IPS DF 4.7 (cell line): ENCODE results near the gene CWC22.
"Not testable (repeated sequence)": the region's sequence is repeated elsewhere in the genome, so short reads cannot be mapped to it uniquely, and the experiment has no call there.

Experiments used
- DNase-seq: peaks from one replicate; pipeline ENCODE4 v3.0.0-alpha.2; 2013; ENCODE audit warnings: low spot score; ENCODE audit errors: extremely low read depth

Gene CWC22

GRCh38 chr2:180006781-180007579 is at the start of gene CWC22:
Gene CWC22, minus strand, starts transcription at chr2:180007297. Its CDS starts 13,956 bp downstream, at chr2:179993341.
- DNase-seq: peak; percentile 79

- no peak for DNase-seq
Observed at GRCh38 chr2:180056367-180057118, 49.4 kb upstream of the CWC22 start.

GRCh38 chr2:180054576-180054975 is 47.5 kb upstream of the CWC22 start:
- not testable (repeated sequence) for DNase-seq

- no peak for DNase-seq
Observed at GRCh38 chr2:180050246-180050645, 43.1 kb upstream of the CWC22 start.

- DNase-seq: no peak
Observed at GRCh38 chr2:180048251-180048650, 41.2 kb upstream of the CWC22 start.

- DNase-seq: no peak
Observed at GRCh38 chr2:180046776-180047175, 39.7 kb upstream of the CWC22 start.

GRCh38 chr2:180046202-180046601 is 39.1 kb upstream of the CWC22 start:
- DNase-seq: no peak

- DNase-seq: no peak
Observed at GRCh38 chr2:180040146-180040925, 33.2 kb upstream of the CWC22 start.

GRCh38 chr2:180038997-180039396 is 31.9 kb upstream of the CWC22 start:
- no peak for DNase-seq

GRCh38 chr2:180033993-180034894 is 27.1 kb upstream of the CWC22 start:
- no peak for DNase-seq

GRCh38 chr2:180029575-180029974 is 22.5 kb upstream of the CWC22 start:
- no peak for DNase-seq

- DNase-seq: no peak
Observed at GRCh38 chr2:180021850-180022249, 14.8 kb upstream of the CWC22 start.

GRCh38 chr2:180017784-180018183 is 10.7 kb upstream of the CWC22 start:
- no peak for DNase-seq

- no peak for DNase-seq
Observed at GRCh38 chr2:180016937-180017336, 9.8 kb upstream of the CWC22 start.

GRCh38 chr2:180015951-180016709 is 9.0 kb upstream of the CWC22 start:
- DNase-seq: no peak

GRCh38 chr2:180012523-180012922 is 5.4 kb upstream of the CWC22 start:
- no peak for DNase-seq

- DNase-seq: no peak
Observed at GRCh38 chr2:180010701-180011100, 3.6 kb upstream of the CWC22 start.

GRCh38 chr2:180006231-180006630 is 866 bp downstream of the CWC22 start:
- DNase-seq: no peak

GRCh38 chr2:180005465-180005864 is 1.6 kb downstream of the CWC22 start:
- DNase-seq: not testable (repeated sequence)

- no peak for DNase-seq
Observed at GRCh38 chr2:180004731-180005130, 2.4 kb downstream of the CWC22 start.
